Cardiac fibroblast (primary cell): Measurements from ENCODE around the gene STK32C.
"Not testable (repeated sequence)": the region's sequence is repeated elsewhere in the genome, so short reads cannot be mapped to it uniquely, and the experiment has no call there.

ENCODE experiments used
- DNase-seq, 2 donors: peaks; one replicate each; pipeline versions ENCODE4 v3.0.0 to v3.0.0-alpha.2; 2010; ENCODE audit warnings: low read depth in 2 of 2
- H3K4me3 ChIP-seq, 2 donors: replicated peaks in 1 of 2; 1 replicate in 1 of 2; 2 replicates in 1 of 2; pipeline ENCODE4 v1.5.1; 2011; ENCODE audit warnings: low read depth in 2 of 2, low read length in 2 of 2, mild to moderate bottlenecking in 2 of 2, moderate library complexity in 1 of 2
- TF ChIP-seq, protein P1 (sequence below): IDR thresholded peaks from one replicate; pipeline ENCODE4 v1.5.1; 2011; ENCODE audit warnings: low read depth, mild to moderate bottlenecking, low read length, inconsistent platforms

The STK32C gene

DNA sequence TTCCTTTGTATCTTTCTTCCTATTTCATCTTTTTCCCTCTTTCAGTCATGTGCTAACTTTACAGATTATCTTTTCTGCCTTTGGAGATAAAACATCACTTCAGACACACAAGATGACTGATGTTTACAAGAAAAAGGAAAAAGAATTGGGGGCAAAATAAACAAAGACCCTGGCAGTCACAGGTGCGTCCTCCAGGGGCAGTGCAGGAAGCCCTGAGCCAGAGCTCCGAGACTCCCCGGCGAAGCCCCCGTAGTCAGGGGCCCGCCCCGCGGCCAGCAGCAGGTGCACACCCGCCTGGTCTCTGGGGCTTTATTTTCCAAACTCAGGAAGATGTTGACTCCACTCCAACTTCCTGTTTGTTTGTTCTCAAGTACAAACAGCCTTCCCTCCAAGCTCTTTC is 10.2 kb downstream of the STK32C start:
- TF ChIP-seq, protein P1, sequence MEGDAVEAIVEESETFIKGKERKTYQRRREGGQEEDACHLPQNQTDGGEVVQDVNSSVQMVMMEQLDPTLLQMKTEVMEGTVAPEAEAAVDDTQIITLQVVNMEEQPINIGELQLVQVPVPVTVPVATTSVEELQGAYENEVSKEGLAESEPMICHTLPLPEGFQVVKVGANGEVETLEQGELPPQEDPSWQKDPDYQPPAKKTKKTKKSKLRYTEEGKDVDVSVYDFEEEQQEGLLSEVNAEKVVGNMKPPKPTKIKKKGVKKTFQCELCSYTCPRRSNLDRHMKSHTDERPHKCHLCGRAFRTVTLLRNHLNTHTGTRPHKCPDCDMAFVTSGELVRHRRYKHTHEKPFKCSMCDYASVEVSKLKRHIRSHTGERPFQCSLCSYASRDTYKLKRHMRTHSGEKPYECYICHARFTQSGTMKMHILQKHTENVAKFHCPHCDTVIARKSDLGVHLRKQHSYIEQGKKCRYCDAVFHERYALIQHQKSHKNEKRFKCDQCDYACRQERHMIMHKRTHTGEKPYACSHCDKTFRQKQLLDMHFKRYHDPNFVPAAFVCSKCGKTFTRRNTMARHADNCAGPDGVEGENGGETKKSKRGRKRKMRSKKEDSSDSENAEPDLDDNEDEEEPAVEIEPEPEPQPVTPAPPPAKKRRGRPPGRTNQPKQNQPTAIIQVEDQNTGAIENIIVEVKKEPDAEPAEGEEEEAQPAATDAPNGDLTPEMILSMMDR: no peak
- H3K4me3 ChIP-seq: no peak overlapping the region
- no peak for DNase-seq

DNA sequence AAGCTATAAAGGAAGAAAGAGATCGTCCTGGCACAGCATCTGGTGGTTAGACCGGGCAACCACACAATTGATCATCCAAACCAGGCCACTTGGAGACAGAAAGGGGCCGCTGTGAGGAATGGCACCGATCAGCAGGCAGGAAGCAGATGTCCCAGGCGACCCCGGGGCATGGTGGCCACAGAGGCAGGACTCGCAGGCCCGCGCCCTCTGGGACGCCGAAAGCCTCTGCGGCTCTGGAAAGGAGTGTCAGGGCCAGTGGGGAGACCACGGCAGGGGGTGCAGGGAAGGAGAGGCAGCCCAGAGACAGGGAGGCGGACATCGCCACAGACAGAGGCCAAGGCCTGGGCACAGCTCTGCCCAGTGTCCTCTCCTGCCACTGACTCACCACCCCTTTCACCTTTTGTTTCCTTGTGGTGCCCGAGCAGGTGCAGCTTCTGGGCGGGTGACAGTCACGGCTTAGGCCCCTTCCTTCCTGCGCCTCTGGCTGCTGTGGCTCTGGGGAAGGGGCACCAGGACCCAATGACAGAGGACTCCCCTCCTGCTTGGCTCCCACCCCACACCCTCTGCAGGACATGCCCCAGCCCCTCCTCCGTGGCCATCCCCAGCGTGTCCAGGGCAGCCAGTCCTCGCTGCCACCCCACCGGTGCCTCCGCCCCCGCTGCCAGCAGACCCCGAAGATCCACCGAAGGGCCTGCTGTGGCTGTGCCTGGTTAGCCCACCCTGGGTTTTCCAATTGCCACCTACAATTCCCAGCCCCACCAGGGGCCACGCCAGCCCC is 10.9 kb downstream of the STK32C start:
- no peak overlapping the region for H3K4me3 ChIP-seq
- DNase-seq: no peak
- TF ChIP-seq, protein P1: no peak

DNA sequence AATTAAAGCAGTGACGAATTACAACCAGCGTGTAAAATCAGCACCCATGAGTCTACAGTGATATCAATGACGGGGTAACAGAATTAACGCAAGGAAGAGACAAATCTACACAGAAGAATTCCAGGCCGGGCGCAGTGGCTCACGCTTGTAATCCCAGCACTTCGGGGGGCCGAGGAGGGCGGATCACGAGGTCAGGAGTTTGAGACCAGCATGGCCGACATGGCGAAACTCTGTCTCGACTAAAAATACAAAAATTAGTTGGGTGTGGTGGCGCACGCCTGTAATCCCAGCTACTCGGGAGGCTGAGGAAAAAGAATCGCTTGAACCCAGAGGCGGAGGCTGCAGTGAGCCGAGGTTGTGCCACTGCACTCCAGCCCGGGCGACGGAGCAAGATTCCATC is 12.3 kb downstream of the STK32C start:
- H3K4me3 ChIP-seq, DNase-seq: not testable (repeated sequence)

DNA sequence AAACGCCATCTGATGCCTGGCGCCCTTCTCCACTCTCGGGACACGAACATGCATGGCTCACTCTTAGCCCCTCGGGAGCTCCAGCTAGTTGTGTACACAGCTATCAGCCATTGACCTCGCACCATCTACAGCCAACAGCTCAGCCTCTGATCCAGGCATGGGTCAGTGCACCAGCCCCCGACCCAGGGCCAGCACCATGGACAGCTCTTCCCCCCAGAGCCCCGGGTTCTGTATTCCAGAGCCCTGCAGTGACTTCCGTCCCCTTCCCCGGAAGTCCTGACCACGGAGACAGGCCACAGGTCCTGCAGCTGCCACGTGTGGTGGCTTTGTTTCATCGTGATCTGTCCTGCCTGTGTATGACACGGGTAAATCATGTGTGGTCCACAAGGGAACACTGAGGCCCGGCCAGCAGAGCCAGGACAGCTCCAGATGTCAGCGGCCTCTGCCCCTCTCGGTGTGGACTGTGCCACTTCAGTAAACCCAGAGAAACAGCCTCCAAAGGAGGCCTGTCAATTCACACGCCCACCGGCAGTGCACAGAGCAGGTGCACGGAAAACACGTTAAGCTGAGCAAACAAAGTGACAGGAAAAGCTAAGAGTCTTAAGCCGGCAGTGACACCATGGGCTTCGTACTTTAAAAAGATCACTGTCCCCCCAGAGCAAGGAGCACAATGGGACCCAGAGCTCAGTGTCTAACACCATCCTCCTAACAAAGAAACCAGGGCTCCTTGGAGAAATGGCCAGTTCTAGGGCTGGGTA is 13.0 kb downstream of the STK32C start:
- no peak overlapping the region for H3K4me3 ChIP-seq
- no peak for DNase-seq
- TF ChIP-seq, protein P1: no peak

DNA sequence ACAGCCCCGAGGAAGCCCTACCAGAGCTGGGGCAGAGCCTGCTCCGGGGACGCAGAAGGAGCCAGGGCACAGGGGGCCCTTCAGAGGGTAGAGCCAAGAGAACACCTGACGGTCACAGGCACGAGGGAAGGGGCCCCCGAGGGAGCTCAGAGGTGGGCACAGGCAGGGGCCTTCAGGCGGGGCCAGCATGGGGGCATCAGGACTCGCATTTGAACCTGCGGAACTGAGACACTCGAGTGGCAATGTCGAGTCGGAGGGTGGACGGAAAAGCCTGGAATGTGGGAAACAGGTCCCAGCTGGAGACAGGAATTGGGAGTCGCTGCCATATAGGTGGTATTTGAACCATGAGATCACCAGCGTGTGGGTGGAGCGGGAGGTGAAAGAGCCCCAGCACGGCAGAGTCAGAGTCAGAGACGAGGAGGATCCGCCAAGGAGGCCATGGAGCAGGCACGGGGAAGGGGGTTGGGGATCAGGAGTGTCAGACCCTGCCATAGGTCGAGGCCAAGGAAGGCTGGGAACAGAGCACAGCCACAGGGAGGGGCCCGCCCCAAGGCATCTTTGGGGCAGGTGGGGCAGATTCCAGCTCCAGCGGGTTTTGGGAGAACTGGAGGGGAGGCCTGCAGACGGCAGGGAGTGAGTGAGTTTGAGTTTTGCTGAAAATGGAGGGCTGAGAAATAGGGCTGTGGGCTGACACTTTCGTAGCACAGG is 13.8 kb downstream of the STK32C start:
- no peak for DNase-seq
- H3K4me3 ChIP-seq: no peak overlapping the region
- TF ChIP-seq, protein P1: no peak

DNA sequence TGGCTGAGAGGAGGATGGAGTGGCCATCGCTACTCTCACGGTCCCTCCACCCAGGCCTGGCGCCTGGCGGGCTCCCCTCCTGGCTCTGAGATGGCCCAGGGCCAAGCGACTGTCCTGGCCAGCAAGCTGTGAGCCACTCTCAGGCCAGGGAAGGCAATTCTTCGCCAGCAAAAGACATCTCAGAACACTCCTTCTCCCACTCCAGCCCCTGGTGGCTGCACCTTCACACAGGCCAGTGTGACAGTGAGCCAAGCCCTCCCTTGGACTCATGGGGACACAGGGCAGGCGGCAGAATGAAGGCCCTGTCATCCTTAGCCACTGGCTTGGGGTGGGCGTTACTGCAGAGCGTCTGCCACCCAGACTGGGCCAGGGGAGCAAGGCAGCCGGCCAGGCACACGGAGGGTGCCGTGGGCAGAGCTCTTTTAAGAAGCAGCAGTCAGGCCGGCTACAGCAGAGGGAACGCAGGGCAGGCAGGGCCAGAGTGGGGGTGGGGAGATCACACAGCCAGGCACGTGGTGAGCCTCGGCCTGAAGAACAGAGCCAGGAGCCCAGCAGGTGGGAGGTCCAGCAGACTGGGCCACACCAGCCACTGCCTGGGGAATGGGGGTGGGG is 14.4 kb downstream of the STK32C start:
- no peak for DNase-seq
- H3K4me3 ChIP-seq: no peak overlapping the region
- TF ChIP-seq, protein P1: no peak
